Neural crest cell (in vitro differentiated cells): ENCODE results near the gene GADD45GIP1. TPM values are rescaled to one million over a fixed set of nuclear protein-coding genes. Genes with fewer than 3 reads are reported as not detected.

Experiments used
- DNase-seq: peaks from one replicate; pipeline ENCODE4 v3.0.0; 2021; ENCODE audit warnings: low read depth, mixed read lengths, low spot score
- H3K27ac Mint-ChIP-seq: one replicate; pipeline ENCODE4 v1.8.0; 2021; ENCODE audit warnings: mild to moderate bottlenecking, mixed read lengths; ENCODE audit not compliant: unreplicated experiment
- H3K27me3 Mint-ChIP-seq: 2 replicates; pipeline ENCODE4 v1.8.0; 2021; ENCODE audit warnings: low read depth, mild to moderate bottlenecking, mixed read lengths
- H3K36me3 Mint-ChIP-seq: 2 replicates; pipeline ENCODE4 v1.8.0; 2021; ENCODE audit warnings: low read depth, mild to moderate bottlenecking, mixed read lengths
- H3K4me1 Mint-ChIP-seq: 2 replicates; pipeline ENCODE4 v1.8.0; 2021; ENCODE audit warnings: mixed read lengths
- H3K4me3 Mint-ChIP-seq: one replicate; pipeline ENCODE4 v1.8.0; 2021; ENCODE audit warnings: mild to moderate bottlenecking, mixed read lengths
- H3K9me3 Mint-ChIP-seq: 2 replicates; pipeline ENCODE4 v1.8.0; 2021; ENCODE audit warnings: mixed read lengths
- CTCF ChIP-seq: fragments of 200-600 bp; sonication (generic); conservative IDR thresholded peaks from 2 replicates; pipeline ENCODE4 v1.5.0; 2021; ENCODE audit warnings: antibody characterized with exemption, mild to moderate bottlenecking
- total RNA-seq: library from RNA; stranded (reverse); gene quantifications from 2 replicates; pipeline ENCODE4 v1.2.1, GENCODE V29; 2021

GADD45GIP1 gene
- total RNA-seq, 1 donor from 2014 or later, result 26.4 TPM

DNA sequence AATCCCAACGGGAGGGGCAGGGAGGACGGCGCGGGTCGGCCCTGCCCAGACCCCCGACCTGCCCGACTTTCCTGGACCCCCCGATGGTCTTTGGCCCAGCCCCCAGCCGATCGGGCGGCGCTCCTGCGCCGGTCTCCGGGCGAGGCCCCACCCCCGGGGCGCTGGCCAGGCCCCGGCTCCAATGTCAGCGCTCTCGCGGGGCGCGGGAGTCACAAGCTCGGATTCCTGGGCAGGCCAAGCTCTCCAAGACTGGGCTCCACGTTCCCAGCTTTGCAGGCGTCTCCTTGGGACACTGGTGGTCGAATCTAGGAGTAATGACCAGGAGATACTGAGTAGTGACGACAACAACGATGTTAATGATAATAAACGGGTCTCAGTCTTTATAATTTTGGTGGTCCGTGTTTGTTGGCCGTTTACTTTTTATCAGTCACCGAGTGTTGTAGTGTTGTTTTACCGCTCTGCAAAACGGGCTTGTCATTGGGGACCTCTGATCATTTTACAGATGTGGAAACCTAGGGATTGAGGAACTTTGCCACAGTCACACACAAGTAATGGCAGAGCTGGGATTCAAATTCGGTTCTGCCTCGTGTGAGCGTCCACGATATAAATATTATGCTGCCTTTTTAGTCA is 10.8 kb downstream of the GADD45GIP1 start:
- Mint-ChIP-seq H3K36me3 (peaks cover 21% of the 10 kb centered on the region), H3K27me3 (peaks cover 12% of the 10 kb centered on the region), H3K27ac (peak overlapping the region; percentile 92), H3K4me3 (peak overlapping the region; percentile 95), H3K4me1 (peaks cover 30% of the 10 kb centered on the region), H3K9me3 (no peaks in the 10 kb centered on the region)
- peak; percentile 58 for DNase-seq
- TF ChIP-seq CTCF, result no peak

DNA sequence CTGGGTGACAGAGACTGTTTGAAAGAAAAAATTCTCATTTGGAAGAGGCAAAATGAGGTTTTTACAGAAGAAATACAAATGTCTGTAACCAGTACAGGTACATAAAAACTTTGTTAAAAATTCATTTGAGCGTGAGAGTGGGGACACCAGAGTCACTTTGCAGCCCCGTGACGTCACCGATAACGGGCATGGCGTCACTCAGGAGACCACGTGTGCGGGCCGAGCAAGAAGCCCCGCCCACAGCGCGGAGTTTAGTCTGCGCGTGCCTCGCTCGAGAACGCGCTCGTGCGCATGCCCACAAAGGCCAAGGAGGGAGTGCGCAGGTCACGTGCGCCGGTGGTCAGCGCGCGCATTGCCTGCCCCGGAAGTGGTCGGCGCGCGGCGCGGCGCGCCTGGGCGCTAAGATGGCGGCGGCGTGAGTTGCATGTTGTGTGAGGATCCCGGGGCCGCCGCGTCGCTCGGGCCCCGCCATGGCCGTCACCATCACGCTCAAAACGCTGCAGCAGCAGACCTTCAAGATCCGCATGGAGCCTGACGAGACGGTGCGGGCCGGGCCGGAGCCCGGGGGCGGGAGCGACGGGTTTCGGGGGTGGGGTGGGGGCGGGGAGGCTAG is 11.4 kb downstream of the GADD45GIP1 start, which contains the start of gene RAD23A:
TSS of gene RAD23A (plus strand) at position 384 of the 613 bp plus-strand sequence. CDS start at position 471, 87 bp downstream.
- Mint-ChIP-seq H3K4me3 (peak within 1 kb of the TSS; percentile 95), H3K36me3 (peaks cover 25% of the 10 kb centered on the region), H3K27ac (peak within 1 kb of the TSS; percentile 98), H3K27me3 (peaks cover 12% of the 10 kb centered on the region), H3K4me1 (peaks cover 33% of the 10 kb centered on the region), H3K9me3 (no peaks in the 10 kb centered on the region)
- peak; percentile 99 for DNase-seq
- TF ChIP-seq CTCF, result no peak

- Mint-ChIP-seq H3K4me1 (peaks cover 46% of the 10 kb centered on the region), H3K27ac (no peak overlapping the region), H3K9me3 (no peaks in the 10 kb centered on the region), H3K27me3 (peaks cover 15% of the 10 kb centered on the region), H3K4me3 (peak overlapping the region; percentile 95), H3K36me3 (peaks cover 33% of the 10 kb centered on the region)
- no peak for TF ChIP-seq CTCF
- DNase-seq, result no peak
Observed at GRCh38 chr19:12944104-12944674, 12.8 kb downstream of the GADD45GIP1 start.

DNA sequence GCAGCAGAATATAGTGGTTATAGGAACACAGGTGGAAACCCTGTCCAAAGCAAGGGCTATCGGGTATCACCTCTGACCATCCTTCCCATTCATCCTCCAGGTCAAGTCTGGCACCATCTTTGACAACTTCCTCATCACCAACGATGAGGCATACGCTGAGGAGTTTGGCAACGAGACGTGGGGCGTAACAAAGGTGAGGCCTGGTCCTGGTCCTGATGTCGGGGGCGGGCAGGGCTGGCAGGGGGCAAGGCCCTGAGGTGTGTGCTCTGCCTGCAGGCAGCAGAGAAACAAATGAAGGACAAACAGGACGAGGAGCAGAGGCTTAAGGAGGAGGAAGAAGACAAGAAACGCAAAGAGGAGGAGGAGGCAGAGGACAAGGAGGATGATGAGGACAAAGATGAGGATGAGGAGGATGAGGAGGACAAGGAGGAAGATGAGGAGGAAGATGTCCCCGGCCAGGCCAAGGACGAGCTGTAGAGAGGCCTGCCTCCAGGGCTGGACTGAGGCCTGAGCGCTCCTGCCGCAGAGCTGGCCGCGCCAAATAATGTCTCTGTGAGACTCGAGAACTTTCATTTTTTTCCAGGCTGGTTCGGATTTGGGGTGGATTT is 13.5 kb downstream of the GADD45GIP1 start:
- Mint-ChIP-seq H3K27ac (peak overlapping the region; percentile 38), H3K4me3 (peak overlapping the region; percentile 95), H3K4me1 (peaks cover 51% of the 10 kb centered on the region), H3K9me3 (no peaks in the 10 kb centered on the region), H3K36me3 (peaks cover 39% of the 10 kb centered on the region), H3K27me3 (peaks cover 15% of the 10 kb centered on the region)
- TF ChIP-seq CTCF, result no peak
- DNase-seq, result no peak

DNA sequence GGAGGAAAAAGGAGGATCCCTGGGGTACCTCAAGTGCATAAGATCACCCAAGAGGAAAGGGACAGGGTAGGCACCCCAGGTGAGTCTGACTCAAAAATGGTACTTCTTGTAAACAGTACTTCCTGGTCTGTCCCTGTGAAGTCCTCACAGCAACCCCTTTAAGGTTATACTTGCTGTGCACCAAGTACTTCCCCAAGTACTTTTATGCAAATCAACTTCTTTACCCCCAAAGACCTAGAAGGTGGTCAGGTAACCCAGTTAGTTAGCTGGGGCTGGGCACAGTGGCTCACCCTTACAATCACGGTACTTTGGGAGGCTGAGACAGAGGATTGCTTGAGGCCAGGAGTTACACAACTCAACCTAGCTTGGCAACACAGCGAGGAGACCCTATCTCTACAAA is 16.1 kb downstream of the GADD45GIP1 start:
- no peak for DNase-seq
- peak overlapping the region; percentile 100 for H3K4me3 Mint-ChIP-seq
- H3K4me1 Mint-ChIP-seq, result peaks cover 50% of the 10 kb centered on the region
- H3K9me3 Mint-ChIP-seq, result no peaks in the 10 kb centered on the region
- no peak for TF ChIP-seq CTCF
- H3K27me3 Mint-ChIP-seq, result peaks cover 17% of the 10 kb centered on the region
- H3K27ac Mint-ChIP-seq, result no peak overlapping the region
- H3K36me3 Mint-ChIP-seq, result peaks cover 39% of the 10 kb centered on the region
